ENCODE data around the gene GAL3ST2.

Gene GAL3ST2

DNA sequence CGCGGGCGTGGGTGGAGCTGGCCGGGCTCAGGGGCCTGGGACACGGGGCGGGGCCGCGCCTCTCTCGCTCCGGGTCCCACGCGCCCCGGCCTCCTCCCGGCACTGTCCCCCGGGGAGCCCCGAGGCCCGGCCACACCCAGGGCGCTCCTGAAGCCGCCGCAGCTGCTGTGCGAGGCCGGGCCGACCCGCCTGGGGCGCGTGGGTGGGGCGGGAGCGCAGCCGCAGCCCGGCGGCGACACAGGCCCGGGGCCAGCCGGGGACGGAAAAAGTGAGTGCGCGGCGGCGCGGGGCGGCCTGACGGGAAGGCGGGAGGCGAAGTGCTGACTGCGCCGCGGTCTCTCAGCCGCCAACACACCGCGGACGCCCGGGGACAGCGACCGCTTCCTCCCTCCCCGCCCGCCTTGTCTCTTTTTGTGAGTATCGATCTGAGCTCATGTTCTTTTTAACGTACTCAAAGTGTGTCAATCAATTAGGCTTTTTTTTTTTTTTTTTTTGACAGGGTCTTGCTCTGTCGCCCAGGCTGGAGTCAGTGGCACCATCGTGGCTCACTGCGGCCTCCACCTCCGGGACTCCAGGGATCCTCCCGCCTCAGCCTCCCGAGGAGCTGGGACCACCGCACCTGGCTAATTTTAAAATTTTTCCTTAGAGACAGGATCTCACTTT lies 67.6 kb downstream of the GAL3ST2 start:
- peak; percentile 92 for DNase-seq (ENCODE audit: low spot score)
- TF ChIP-seq, protein P1, sequence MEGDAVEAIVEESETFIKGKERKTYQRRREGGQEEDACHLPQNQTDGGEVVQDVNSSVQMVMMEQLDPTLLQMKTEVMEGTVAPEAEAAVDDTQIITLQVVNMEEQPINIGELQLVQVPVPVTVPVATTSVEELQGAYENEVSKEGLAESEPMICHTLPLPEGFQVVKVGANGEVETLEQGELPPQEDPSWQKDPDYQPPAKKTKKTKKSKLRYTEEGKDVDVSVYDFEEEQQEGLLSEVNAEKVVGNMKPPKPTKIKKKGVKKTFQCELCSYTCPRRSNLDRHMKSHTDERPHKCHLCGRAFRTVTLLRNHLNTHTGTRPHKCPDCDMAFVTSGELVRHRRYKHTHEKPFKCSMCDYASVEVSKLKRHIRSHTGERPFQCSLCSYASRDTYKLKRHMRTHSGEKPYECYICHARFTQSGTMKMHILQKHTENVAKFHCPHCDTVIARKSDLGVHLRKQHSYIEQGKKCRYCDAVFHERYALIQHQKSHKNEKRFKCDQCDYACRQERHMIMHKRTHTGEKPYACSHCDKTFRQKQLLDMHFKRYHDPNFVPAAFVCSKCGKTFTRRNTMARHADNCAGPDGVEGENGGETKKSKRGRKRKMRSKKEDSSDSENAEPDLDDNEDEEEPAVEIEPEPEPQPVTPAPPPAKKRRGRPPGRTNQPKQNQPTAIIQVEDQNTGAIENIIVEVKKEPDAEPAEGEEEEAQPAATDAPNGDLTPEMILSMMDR (IDR thresholded peaks at IDR 0.05; ENCODE audit: extremely low read depth, insufficient read depth, missing control alignments) = no peak
- in situ Hi-C loops (cut with MboI; ENCODE audit: low pct_unique_long_range_greater_than_20kb, low sequenced_read_pairs, unreplicated experiment) = no loop called here

DNA sequence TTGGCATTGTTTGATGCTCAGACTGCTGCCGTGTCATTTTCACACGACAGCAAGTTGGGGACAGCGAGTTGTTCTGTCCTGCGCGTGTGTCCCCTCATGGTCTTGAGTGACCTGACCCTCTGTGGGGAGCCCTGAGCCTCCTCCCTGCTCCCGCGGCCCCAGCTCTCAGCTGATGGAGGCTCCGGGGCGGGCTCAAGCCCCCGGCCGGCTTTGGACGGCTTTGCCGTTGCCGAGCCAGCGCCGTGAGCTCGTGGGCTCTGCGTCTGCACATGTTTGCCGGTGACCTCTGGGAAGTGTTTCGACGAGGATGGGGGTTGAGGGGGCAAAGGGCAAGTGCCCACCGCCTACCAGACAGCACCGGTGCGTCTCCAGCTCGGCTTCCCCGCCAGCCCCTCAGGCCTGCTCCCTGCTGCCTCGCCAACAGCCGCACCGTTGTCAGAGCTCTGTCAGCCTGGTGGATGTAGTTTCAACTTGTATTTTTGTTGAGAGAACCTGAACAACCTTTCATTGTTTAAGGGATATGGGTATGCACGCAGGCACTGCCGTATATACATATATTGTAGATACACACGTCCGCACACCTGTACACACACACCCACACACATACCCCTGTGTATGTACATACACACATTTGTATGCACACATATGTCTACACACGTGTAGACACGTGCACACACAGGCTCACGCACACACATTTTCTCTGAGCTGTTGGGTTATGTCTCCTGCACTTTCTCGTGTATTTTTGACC lies 68.4 kb downstream of the GAL3ST2 start:
- TF ChIP-seq, protein P1 (IDR thresholded peaks at IDR 0.05; ENCODE audit: extremely low read depth, insufficient read depth, missing control alignments) = no peak
- in situ Hi-C loops (cut with MboI; ENCODE audit: low pct_unique_long_range_greater_than_20kb, low sequenced_read_pairs, unreplicated experiment) = no loop called here
- DNase-seq (ENCODE audit: low spot score) = peak; percentile 27

DNA sequence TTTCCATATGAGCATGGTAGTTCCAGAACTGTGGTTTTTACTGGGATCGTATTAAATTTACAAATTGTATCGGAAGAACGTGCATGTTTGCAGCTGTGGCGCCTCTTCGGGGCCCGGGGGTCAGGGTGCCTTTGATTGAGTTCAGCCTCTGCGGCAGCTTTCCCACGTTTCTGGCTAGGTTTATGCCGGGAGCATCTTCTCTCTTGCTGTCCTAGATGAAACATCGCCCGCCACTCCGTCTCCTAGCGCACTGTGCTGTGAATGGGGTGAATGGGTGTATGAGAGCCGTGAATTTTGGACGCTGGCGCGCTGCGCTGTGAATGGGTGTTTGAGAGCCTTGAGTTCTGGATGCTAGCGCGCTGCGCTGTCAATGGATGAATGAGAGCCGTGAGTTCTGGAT lies 69.8 kb downstream of the GAL3ST2 start:
- no peak for DNase-seq (ENCODE audit: low spot score)
- in situ Hi-C loops (cut with MboI; ENCODE audit: low pct_unique_long_range_greater_than_20kb, low sequenced_read_pairs, unreplicated experiment) = no loop called here
- TF ChIP-seq, protein P1 (IDR thresholded peaks at IDR 0.05; ENCODE audit: extremely low read depth, insufficient read depth, missing control alignments) = no peak

DNA sequence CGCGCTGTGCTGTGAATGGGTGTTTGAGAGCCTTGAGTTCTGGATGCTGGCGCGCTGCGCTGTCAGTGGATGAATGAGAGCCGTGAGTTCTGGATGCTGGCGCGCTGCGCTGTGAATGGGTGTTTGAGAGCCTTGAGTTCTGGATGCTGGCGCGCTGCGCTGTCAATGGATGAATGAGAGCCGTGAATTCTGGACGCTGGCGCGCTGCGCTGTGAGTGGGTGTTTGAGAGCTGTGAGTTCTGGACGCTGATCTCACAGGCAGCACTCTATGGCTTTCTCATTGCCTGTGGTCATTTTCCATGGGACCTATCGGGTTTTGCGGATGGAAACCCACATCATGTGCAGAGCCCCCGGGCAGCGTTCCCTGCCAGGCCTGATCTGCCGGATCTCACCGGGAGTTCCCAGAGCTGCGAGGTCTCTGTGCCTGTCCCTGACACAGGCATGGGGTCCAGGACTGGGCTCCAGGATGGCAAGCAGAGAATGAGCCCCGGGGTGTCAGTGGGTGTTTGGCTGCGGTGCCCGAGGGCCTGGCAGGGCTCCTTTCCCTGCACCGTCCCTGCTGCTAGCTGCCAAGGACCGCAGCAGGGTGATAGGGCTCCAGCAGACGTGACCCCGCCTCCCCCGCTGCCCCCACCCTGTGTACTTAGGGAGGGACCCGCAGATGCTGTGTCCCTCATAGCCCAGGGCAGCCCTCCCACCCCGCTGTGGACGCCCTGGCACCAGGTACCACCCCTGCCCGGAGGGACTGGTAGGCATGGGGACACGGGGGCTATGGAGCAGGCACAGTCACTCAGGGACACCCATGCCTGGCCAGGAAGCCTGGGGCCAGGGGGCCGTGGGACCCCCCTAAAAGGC lies 72.4 kb downstream of the GAL3ST2 start:
- TF ChIP-seq, protein P1 (IDR thresholded peaks at IDR 0.05; ENCODE audit: extremely low read depth, insufficient read depth, missing control alignments) = no peak
- DNase-seq (ENCODE audit: low spot score) = no peak
- in situ Hi-C loops (cut with MboI; ENCODE audit: low pct_unique_long_range_greater_than_20kb, low sequenced_read_pairs, unreplicated experiment) = no loop called here

DNA sequence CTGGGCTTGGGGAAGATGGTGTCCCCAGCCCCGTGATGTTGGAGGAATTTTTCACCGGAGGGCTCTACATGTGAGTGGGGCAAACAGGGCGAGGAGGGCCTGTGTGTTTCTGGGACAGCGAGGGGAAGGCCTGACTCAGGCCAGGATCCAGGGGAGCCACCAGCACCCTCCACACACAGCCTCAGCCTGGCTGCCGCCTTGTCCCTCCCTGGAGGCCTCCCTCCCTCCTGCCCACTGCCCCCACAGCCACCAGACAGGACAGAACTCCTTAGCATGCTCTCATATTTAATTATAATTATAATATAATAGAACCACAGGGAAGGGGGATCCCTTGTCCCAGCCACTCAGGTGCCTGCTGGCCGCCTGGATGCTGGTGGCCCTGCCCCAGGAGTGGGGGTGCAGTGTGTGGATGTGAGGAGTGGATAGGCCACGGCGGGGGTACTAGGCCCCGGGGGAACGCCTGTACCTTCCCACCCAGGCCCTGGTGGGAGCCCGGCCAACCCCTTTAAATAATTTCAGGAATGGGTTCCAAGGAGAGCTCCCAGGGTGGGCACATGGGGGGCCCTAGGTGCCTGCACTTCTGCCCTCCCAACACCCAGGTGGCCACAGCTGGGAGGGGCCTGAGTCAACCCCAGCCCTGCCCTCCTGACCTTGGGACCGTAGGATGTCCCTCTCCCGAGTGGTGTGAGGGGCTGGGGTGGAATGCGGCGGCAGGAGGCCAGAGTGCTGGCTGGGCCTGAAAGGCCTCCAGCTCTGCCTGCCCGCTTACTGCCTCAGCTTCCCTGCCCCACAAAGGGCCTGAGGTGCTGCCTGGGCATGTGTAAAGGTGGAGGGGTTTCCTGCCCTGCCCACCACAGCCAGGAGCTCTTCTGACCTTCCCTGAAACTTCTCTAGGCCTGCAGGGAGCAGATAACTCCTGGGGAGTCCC lies 73.3 kb downstream of the GAL3ST2 start:
- peak; percentile 26 for DNase-seq (ENCODE audit: low spot score)
- in situ Hi-C loops (cut with MboI; ENCODE audit: low pct_unique_long_range_greater_than_20kb, low sequenced_read_pairs, unreplicated experiment) = no loop called here
- TF ChIP-seq, protein P1 (IDR thresholded peaks at IDR 0.05; ENCODE audit: extremely low read depth, insufficient read depth, missing control alignments) = no peak

All from GM13977 (cell line).